A549 (cell line): ENCODE measurements around the gene DCLK1.

Experiments
- CEBPB ChIP-seq, 2 experiments: fragments of >200 bp in 1 of 2; sonication (Bioruptor Twin) in 1 of 2; formaldehyde crosslinking in 1 of 2; IDR thresholded peaks; 2 replicates each; pipeline ENCODE4 v1.6.1; 2012 to 2016
- CHD2 ChIP-seq: fragments of 150-350 bp; IDR thresholded peaks from 2 replicates; pipeline ENCODE4 v1.6.1; 2014; ENCODE audit warnings: low read length; ENCODE audit not compliant: partially characterized antibody
- MYC ChIP-seq: IDR thresholded peaks from 2 replicates; pipeline ENCODE4 v1.6.1; 2012; ENCODE audit warnings: mild to moderate bottlenecking, inconsistent platforms, low read length, improper control_type of control experiment, borderline replicate concordance
- POLR2A ChIP-seq: IDR thresholded peaks from 2 replicates; pipeline ENCODE4 v1.6.1; 2012; ENCODE audit warnings: mild to moderate bottlenecking, low read length
- SMC3 ChIP-seq: fragments of >200 bp; sonication (Bioruptor Twin); formaldehyde crosslinking; IDR thresholded peaks from 3 replicates; pipeline ENCODE4 v1.6.1; 2018; ENCODE audit warnings: inconsistent platforms
- TF ChIP-seq, protein P1 (sequence below): fragments of 200-600 bp; sonication (generic); IDR thresholded peaks from 2 replicates; pipeline ENCODE4 v1.6.1; 2016; ENCODE audit warnings: antibody characterized with exemption, mild to moderate bottlenecking, moderate library complexity
- TF ChIP-seq, protein P2 (sequence below): fragments of 150-350 bp; IDR thresholded peaks from 2 replicates; pipeline ENCODE4 v1.6.1; 2014; ENCODE audit warnings: low read depth, mild to moderate bottlenecking, low read length
- TF ChIP-seq, protein P3 (sequence below): fragments of >200 bp; sonication (Bioruptor Twin); formaldehyde crosslinking; IDR thresholded peaks from 3 replicates; pipeline ENCODE4 v1.5.1; 2016

DNA sequence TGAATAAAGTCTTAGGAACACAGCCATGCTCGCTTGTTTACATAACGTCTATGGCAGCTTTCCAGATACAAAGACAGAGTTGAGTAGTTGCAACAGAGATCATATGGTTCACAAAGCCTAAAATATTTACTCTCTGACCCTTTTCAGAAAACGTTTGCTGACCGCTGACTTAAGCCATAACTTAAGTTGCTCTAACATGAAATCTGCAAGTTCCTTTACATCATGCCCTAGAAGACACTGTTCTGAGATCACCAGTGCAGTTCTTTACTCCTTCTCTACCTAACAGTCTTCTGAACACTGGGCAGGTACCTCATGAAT, 166.4 kb downstream of the DCLK1 start:
- TF ChIP-seq POLR2A: no peak
- TF ChIP-seq, protein P1, sequence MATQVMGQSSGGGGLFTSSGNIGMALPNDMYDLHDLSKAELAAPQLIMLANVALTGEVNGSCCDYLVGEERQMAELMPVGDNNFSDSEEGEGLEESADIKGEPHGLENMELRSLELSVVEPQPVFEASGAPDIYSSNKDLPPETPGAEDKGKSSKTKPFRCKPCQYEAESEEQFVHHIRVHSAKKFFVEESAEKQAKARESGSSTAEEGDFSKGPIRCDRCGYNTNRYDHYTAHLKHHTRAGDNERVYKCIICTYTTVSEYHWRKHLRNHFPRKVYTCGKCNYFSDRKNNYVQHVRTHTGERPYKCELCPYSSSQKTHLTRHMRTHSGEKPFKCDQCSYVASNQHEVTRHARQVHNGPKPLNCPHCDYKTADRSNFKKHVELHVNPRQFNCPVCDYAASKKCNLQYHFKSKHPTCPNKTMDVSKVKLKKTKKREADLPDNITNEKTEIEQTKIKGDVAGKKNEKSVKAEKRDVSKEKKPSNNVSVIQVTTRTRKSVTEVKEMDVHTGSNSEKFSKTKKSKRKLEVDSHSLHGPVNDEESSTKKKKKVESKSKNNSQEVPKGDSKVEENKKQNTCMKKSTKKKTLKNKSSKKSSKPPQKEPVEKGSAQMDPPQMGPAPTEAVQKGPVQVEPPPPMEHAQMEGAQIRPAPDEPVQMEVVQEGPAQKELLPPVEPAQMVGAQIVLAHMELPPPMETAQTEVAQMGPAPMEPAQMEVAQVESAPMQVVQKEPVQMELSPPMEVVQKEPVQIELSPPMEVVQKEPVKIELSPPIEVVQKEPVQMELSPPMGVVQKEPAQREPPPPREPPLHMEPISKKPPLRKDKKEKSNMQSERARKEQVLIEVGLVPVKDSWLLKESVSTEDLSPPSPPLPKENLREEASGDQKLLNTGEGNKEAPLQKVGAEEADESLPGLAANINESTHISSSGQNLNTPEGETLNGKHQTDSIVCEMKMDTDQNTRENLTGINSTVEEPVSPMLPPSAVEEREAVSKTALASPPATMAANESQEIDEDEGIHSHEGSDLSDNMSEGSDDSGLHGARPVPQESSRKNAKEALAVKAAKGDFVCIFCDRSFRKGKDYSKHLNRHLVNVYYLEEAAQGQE: no peak
- TF ChIP-seq CHD2: no peak
- TF ChIP-seq SMC3: no peak
- TF ChIP-seq, protein P2, sequence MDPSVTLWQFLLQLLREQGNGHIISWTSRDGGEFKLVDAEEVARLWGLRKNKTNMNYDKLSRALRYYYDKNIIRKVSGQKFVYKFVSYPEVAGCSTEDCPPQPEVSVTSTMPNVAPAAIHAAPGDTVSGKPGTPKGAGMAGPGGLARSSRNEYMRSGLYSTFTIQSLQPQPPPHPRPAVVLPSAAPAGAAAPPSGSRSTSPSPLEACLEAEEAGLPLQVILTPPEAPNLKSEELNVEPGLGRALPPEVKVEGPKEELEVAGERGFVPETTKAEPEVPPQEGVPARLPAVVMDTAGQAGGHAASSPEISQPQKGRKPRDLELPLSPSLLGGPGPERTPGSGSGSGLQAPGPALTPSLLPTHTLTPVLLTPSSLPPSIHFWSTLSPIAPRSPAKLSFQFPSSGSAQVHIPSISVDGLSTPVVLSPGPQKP: no peak
- TF ChIP-seq, protein P3, sequence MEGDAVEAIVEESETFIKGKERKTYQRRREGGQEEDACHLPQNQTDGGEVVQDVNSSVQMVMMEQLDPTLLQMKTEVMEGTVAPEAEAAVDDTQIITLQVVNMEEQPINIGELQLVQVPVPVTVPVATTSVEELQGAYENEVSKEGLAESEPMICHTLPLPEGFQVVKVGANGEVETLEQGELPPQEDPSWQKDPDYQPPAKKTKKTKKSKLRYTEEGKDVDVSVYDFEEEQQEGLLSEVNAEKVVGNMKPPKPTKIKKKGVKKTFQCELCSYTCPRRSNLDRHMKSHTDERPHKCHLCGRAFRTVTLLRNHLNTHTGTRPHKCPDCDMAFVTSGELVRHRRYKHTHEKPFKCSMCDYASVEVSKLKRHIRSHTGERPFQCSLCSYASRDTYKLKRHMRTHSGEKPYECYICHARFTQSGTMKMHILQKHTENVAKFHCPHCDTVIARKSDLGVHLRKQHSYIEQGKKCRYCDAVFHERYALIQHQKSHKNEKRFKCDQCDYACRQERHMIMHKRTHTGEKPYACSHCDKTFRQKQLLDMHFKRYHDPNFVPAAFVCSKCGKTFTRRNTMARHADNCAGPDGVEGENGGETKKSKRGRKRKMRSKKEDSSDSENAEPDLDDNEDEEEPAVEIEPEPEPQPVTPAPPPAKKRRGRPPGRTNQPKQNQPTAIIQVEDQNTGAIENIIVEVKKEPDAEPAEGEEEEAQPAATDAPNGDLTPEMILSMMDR: no peak
- TF ChIP-seq MYC: no peak
- no peak for TF ChIP-seq CEBPB (IDR thresholded peaks at IDR 0.05)
